Measurements from ENCODE around the gene DGKG.

DNA sequence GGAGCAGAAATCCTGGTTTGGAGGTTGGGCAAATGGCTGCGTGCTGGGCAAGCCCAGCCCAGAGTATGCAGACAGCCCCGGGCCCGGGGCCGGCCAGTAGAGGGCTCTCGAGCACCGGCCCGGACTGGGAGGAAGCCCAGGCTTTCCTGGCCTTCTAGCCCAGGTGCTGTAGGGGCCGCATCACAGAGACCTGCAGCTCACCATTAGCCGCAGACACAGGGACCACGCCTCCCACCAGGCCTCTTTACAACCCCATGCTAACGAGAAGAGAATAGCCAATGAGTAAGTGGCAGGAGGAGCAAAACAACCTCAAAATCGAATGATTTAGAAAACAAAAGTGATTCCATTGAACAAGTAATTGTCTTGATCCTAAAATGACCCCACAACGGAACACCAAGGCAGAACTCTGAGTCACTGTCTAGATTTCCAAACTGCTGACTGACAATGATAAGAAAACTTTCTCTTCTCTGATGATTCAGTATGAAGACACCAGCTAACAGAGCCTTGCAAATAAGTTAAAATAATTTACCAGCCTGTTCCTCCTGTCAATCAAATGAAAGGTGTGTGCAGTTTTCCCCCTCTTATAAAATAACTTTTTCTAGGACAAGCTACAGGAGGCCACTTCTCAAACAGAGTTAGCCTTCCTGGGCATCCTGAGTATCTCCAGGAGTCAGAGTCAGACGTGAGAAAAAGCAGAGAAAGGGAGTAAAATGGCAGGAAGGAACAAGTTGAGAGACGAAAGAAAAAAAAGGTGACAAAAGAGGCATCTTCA, 102.2 kb downstream of the DGKG start:
- no peak for TF ChIP-seq POLR2A (IDR thresholded peaks at IDR 0.05; ENCODE audit: low read depth, low read length)
- TF ChIP-seq TAF1 (IDR thresholded peaks at IDR 0.05; ENCODE audit: borderline replicate concordance, low read depth, low read length), result no peak
- TF ChIP-seq POLR2AphosphoS5 (IDR thresholded peaks at IDR 0.05; ENCODE audit: low read depth, low read length), result no peak

Data from GM12892 (cell line).